SJSA1 (cell line): ENCODE results near the gene AIMP1. TPM values are rescaled to one million over a fixed set of nuclear protein-coding genes. Genes with fewer than 3 reads are reported as not detected.
A peak's percentile ranks its signal among the peaks of the same experiment; 100 is the strongest.

Experiments
- DNase-seq, 2 experiments: peaks; one replicate each; pipeline ENCODE4 v3.0.0-alpha.2; 2015 to 2020; ENCODE audit warnings: low spot score in 2 of 2, low read depth in 1 of 2
- H3K27ac ChIP-seq: fragments of 250-450 bp; sonication (Bioruptor Pico); 2 replicates; pipeline ENCODE4 v1.5.1; 2020; ENCODE audit warnings: mild to moderate bottlenecking, moderate library complexity
- H3K27me3 ChIP-seq: fragments of 250-450 bp; sonication (Bioruptor Pico); replicated peaks from 2 replicates; pipeline ENCODE4 v1.5.1; 2020; ENCODE audit warnings: mild to moderate bottlenecking, moderate library complexity
- H3K36me3 ChIP-seq: fragments of 250-450 bp; sonication (Bioruptor Pico); 2 replicates; pipeline ENCODE4 v1.5.1; 2020; ENCODE audit warnings: mild to moderate bottlenecking
- H3K4me1 ChIP-seq: fragments of 250-450 bp; sonication (Bioruptor Pico); replicated peaks from 2 replicates; pipeline ENCODE4 v1.6.1; 2021; ENCODE audit warnings: mild to moderate bottlenecking
- H3K4me3 ChIP-seq: fragments of 250-450 bp; sonication (Bioruptor Pico); 2 replicates; pipeline ENCODE4 v1.5.1; 2020; ENCODE audit warnings: mild to moderate bottlenecking
- H3K9me3 ChIP-seq: fragments of 250-450 bp; sonication (Bioruptor Pico); replicated peaks from 2 replicates; pipeline ENCODE4 v1.5.1; 2020; ENCODE audit warnings: mild to moderate bottlenecking
- total RNA-seq: library from RNA; depleted of rRNA; stranded (reverse); fragments of >200 nt; shearing (Covaris generic); gene quantifications from 2 replicates; pipeline ENCODE4 v1.2.3, GENCODE V29; 2014

Gene AIMP1
- total RNA-seq, 1 experiment from 2014 or later, result 57.0 TPM

DNA sequence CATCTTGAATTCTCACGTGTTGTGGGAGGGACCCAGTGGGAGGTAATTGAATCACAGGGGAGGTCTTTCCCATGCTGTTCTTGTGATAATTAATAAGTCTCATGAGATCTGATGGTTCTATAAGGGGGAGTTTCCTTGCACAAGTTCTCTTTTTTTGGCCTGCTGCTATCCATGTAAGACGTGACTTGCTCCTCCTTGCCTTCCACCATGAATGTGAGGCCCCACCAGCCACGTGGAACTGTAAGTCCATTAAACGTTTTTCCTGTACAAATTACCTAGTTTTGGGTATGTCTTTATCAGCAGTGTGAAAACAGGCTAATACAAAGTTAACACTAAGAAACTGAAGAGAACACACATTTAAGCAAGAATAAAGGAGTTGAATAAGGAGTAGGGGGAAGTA lies 16.4 kb upstream of the AIMP1 start:
- no peaks in the 10 kb centered on the region for H3K27me3 ChIP-seq
- H3K4me1 ChIP-seq, result no peaks in the 10 kb centered on the region
- no peak overlapping the region for H3K27ac ChIP-seq
- no peak overlapping the region for H3K4me3 ChIP-seq
- no peak for DNase-seq
- no peaks in the 10 kb centered on the region for H3K9me3 ChIP-seq
- peaks cover 2% of the 10 kb centered on the region for H3K36me3 ChIP-seq

DNA sequence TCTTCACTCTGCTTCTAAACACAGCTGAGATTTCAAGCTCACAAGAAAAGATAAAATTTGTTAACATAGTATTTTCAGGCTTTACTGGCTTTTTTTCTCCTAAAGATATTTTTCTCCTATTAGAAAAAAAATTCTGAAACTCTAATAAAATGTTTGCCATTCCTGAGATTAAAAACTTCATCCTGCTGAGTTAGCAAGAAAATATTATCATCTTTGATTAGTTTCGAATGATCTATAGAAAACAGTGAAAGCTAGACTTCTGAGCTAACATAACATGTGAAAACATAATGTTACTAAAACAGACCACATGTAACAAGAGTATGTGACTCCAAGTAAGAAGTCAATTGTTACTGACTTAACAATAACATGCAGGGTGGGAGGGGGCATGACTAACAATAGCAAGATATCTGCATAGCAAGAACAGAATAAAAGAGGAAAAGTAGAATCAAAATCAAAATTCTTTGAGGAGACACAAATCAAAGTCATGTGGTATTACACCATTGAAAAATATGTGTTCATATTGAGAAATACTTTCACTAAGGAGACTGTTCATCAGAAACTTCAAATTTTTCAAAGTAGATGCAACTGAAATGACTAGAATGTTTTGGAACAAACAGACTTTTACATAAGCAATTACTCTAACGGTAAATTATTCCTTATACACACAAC lies 14.8 kb upstream of the AIMP1 start:
- no peaks in the 10 kb centered on the region for H3K4me1 ChIP-seq
- no peak for DNase-seq
- no peaks in the 10 kb centered on the region for H3K9me3 ChIP-seq
- H3K36me3 ChIP-seq, result peaks cover 2% of the 10 kb centered on the region
- H3K27ac ChIP-seq, result no peak overlapping the region
- H3K27me3 ChIP-seq, result no peaks in the 10 kb centered on the region
- H3K4me3 ChIP-seq, result no peak overlapping the region

DNA sequence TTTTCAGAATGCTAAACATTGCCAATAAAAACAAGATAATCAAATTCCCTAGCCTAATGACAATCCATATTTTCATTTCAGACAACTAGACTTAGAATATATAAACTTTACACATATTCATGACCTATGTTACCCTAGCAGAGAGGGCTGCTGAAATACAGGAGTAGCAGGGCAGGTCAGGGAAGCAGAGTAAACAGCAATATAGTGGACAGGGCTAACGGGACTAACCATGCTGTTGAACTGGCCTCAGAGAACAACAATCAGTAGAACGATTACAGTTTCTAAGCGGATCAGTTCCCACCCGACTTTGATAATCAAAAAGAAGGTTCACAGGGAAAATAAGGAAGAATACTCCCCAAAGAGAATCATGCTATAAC lies 14.3 kb upstream of the AIMP1 start:
- H3K9me3 ChIP-seq, result no peaks in the 10 kb centered on the region
- H3K4me3 ChIP-seq, result no peak overlapping the region
- H3K4me1 ChIP-seq, result no peaks in the 10 kb centered on the region
- DNase-seq, result no peak
- no peaks in the 10 kb centered on the region for H3K27me3 ChIP-seq
- H3K27ac ChIP-seq, result no peak overlapping the region
- peaks cover 2% of the 10 kb centered on the region for H3K36me3 ChIP-seq

DNA sequence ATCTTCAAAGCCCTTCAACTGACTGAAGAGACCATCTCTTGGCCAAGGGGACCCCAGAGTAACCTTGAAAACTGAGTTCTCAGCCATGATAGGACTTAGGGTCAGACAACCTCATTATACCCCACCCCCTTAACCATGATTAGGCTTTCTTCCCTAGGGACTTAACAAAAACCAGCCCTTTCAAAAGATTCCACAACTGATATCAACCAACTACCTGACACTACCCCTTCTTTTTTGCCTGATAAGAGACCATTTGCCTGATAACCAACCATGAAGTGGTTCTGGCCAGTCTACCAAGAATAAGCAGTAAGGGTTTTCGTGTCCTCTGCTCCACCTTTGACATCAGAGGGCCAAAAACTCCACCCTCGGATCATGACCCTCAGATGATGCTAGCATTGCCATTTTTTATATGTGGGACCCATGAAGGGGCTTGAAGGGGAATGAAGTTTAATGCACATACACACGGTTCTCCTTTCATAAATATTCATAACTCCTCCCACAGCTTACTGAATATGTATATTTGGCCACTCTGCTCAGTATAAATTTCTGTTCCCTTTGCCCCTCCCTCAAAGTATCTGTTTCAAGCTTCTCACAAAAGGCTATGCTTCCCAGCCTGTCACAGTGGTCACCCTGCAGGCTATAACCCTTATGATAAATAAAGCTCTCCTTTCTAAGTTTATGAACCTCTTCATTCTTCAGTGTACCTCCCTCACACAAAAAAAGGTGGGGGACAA lies 12.6 kb upstream of the AIMP1 start:
- H3K9me3 ChIP-seq, result no peaks in the 10 kb centered on the region
- H3K4me1 ChIP-seq, result no peaks in the 10 kb centered on the region
- no peak overlapping the region for H3K27ac ChIP-seq
- H3K36me3 ChIP-seq, result peaks cover 5% of the 10 kb centered on the region
- no peak overlapping the region for H3K4me3 ChIP-seq
- H3K27me3 ChIP-seq, result no peaks in the 10 kb centered on the region
- no peak for DNase-seq

DNA sequence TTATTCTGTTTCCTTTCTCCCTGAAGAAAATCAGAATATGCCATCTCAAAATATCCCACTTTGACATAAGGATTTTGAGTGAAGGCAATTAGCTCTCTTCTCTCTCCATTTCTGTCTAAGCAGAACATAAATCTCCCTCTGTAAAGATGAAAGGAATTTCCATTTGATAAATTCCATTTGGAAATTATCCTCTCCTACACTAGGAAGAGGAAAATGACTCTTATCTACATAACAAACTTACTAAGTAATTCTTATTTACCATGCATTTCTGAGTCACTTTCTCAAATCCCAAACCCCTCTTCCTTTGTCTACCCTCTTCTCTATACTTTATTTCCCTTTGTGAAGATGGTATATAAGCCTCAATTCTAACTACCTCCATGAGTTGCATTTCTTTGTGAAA lies 11.7 kb upstream of the AIMP1 start:
- Histone ChIP-seq H3K36me3 (peaks cover 5% of the 10 kb centered on the region), H3K27me3 (no peaks in the 10 kb centered on the region), H3K9me3 (no peaks in the 10 kb centered on the region), H3K4me1 (no peaks in the 10 kb centered on the region), H3K4me3 (no peak overlapping the region), H3K27ac (no peak overlapping the region)
- DNase-seq, result no peak

DNA sequence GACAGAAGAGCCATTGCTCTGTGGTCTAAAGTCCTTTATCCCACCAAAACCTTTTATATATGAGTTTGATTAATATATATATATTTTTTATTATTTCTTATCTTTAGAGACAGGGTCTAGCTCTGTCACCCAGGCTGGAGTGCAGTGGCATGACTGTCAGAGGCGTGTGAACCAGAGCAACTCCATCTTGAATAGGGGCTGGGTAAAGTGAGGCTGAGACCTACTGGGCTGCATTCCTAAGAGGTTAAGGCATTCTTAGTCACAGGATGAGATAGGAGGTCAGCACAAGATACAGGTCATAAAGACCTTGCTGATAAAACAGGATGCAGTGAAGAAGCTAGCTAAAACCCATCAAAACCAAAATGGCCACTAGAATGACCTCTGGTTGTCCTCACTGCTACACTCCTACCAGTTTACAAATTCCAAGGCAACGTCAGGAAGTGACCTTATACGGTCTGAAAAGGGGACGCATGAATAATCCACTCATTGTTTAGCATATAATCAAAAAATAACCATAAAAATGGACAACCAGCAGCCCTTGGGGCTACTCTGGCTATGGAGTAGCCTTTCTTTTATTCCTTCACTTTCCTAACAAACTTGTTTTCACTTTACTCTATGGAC lies 10.8 kb upstream of the AIMP1 start:
- DNase-seq, result no peak
- Histone ChIP-seq H3K36me3 (peaks cover 5% of the 10 kb centered on the region), H3K27me3 (no peaks in the 10 kb centered on the region), H3K4me1 (no peaks in the 10 kb centered on the region), H3K9me3 (no peaks in the 10 kb centered on the region), H3K4me3 (no peak overlapping the region), H3K27ac (no peak overlapping the region)

DNA sequence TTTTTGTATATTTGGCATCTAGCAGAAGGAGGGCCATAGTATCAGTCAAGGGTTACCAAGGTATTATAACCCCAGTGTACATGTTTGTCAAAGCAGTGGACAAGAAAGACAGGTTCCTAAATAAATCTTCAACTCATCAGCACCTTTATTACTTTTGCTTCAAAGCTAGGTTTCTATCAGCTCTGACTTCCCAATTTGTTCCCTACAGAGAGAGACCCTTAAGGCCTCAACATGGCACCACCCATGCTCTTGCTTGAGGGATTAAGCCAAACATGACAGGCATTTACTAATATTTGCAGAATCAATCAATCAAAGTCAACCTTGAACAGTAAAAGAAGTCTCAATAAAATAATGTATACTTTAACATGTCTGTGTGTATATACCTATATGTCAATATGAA lies 9.8 kb upstream of the AIMP1 start:
- H3K9me3 ChIP-seq, result no peaks in the 10 kb centered on the region
- DNase-seq, result no peak
- peaks cover 5% of the 10 kb centered on the region for H3K36me3 ChIP-seq
- no peaks in the 10 kb centered on the region for H3K27me3 ChIP-seq
- no peak overlapping the region for H3K27ac ChIP-seq
- H3K4me3 ChIP-seq, result no peak overlapping the region
- H3K4me1 ChIP-seq, result no peaks in the 10 kb centered on the region

DNA sequence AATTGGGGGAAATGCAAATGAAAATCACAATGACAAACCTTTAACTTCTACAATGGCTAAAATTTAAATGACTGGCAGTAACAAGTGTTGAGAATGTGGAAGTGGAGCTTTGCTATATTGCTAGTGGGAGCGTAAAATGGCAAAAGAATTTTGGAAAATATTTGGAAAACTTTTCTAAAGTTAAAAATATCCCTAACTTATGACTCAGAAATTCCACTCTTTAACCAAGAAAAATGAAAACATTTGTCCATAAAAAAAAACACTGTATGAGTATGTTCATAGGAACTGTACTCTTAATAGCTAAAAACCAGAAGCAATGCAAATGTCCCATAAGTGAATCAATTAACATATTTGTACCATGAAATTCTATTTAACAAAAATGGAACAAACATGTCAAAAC lies 4.0 kb upstream of the AIMP1 start:
- H3K27ac ChIP-seq, result no peak overlapping the region

DNA sequence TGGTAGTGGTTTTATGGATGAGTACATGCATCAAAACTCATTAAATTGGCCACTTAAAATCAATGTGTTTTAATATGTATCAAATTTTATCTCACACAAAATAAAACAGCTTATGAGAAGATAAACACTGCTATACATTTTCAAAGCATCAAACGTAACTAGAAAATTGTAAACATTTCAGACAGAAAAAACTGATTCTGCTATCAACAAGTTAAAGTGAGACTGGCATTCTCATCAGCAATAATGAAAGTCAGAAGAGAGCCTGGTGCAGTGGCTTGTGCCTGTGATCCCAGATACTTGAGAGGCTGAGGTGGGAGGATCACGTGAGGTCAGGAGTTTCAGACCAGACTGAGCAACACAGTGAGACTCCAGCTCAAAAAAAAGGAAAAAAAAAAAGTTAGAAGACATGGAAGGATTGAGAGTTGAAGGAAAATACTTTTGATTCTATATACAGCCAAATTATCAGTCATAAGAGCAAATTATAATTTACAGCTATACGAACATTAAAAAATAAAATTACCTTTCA lies 3.3 kb upstream of the AIMP1 start:
- Histone ChIP-seq H3K9me3 (no peaks in the 10 kb centered on the region), H3K36me3 (peaks cover 3% of the 10 kb centered on the region; the same call in 1 of the 2 replicates), H3K4me1 (peaks cover 10% of the 10 kb centered on the region), H3K27ac (no peak overlapping the region), H3K4me3 (no peak overlapping the region), H3K27me3 (no peaks in the 10 kb centered on the region)
- DNase-seq, result no peak

More for the DNA sequence above, 4.0 kb upstream of the AIMP1 start:
- H3K4me3 ChIP-seq, result no peak overlapping the region
- H3K36me3 ChIP-seq, result peaks cover 3% of the 10 kb centered on the region; the same call in 1 of the 2 replicates
- no peaks in the 10 kb centered on the region for H3K27me3 ChIP-seq
- peaks cover 5% of the 10 kb centered on the region for H3K4me1 ChIP-seq
- no peaks in the 10 kb centered on the region for H3K9me3 ChIP-seq
- DNase-seq, result no peak

DNA sequence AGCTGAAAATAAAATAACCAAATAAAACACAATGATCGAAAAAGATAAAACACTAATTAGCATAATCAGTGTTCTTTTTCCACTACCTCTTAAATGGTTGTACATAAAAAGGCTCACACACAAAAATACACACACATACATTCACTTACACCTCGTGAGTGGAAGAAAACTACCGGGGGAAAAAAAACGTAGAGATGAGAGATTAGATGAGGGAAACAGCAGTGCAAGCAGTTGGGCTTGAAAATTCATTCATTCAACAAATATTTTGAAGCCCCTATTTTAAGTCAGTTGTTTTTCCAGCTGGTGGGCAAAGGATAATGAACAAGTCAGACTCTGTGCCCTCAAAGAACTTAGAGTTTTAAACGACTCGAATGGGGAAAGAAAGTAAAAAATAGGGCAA lies 1.4 kb upstream of the AIMP1 start:
- Histone ChIP-seq H3K4me3 (peak overlapping the region; percentile 60), H3K9me3 (no peaks in the 10 kb centered on the region), H3K4me1 (peaks cover 10% of the 10 kb centered on the region), H3K27me3 (no peaks in the 10 kb centered on the region), H3K27ac (no peak overlapping the region; the same call in 1 of the 2 replicates), H3K36me3 (no peaks in the 10 kb centered on the region; the same call in 1 of the 2 replicates)
- DNase-seq, result no peak

DNA sequence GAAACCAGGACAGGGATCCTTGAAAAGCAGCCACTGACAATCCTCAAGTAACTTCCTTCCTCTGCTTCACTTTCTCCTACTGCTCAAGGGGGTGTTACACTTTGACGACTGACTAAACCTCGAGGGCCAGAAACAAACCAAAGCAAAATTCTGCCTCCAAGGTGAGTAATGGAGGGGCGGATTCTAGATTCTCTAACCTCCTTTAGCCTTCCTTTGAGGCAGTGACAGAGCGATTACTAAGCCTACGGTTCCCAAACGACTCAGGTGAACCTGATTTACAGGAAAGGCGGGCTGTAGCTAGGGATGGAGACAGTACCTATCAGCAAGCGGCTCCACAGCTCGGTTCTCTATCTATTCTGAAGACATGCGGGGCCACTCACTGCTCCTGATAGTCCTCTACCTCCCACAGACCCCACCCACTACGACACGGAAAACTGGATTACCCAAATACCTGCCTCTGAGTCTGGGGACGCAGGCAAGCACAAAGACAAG lies 828 bp upstream of the AIMP1 start:
- no peak for DNase-seq

DNA sequence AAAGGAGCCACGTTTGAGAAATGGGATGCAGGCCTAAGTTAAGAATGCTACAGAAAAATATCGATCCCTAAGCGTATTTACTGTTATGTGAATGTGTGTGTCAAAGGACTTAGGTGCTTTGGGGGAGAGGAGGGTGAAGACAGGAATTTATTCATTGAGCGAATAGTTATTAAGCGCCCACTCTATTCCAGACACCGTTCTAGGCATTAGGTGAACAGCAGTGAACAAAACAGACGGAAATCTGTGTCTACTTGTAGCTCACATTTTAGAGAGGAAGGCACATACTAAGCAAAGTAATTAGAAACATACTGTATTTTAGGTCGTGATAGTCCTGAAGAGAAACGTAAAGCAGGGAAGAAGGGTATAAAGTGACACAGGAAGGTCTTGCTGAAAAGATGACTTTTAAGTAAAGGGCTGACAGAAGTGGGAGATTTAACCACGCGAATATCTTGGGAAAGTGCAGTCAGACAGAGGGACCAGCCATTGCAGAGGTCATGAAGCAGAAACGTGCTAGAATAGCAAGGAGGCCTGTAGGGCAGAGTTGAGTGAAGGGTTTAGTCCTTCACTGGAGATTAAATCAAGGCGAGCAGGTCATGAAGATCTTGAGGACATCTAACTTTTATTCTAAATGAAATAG lies 541 bp downstream of the AIMP1 start:
- no peaks in the 10 kb centered on the region for H3K27me3 ChIP-seq
- H3K9me3 ChIP-seq, result no peaks in the 10 kb centered on the region
- H3K4me1 ChIP-seq, result peaks cover 10% of the 10 kb centered on the region
- H3K36me3 ChIP-seq, result no peaks in the 10 kb centered on the region; the same call in 1 of the 2 replicates
- H3K27ac ChIP-seq, result peak overlapping the region; percentile 98
- no peak for DNase-seq
- H3K4me3 ChIP-seq, result peak overlapping the region; percentile 60

More for the DNA sequence above, 828 bp upstream of the AIMP1 start:
- Histone ChIP-seq H3K36me3 (no peaks in the 10 kb centered on the region; the same call in 1 of the 2 replicates), H3K9me3 (no peaks in the 10 kb centered on the region), H3K27me3 (no peaks in the 10 kb centered on the region), H3K27ac (peak overlapping the region; percentile 98), H3K4me1 (peaks cover 10% of the 10 kb centered on the region), H3K4me3 (peak overlapping the region; percentile 60)

DNA sequence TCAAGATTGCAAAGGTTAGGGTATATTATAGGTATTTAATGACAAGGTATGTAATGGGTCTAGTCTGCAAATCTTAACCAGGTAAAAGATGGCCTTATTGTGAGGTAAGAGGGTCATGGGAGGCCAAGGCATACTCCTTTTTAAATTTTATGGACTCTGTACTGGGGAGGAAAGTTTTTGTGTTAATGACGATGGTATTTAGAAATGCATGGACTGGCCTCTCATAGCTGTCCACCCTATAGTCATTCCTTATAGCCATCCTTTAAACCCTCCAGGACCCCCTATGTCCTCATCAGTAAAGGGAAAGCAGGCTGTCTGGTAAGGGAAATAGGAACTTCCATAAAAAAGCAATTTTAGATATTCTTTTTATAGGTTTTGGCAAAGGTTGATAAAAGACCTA lies 1.5 kb downstream of the AIMP1 start:
- Histone ChIP-seq H3K4me1 (peaks cover 10% of the 10 kb centered on the region), H3K27me3 (no peaks in the 10 kb centered on the region), H3K9me3 (no peaks in the 10 kb centered on the region), H3K27ac (no peak overlapping the region), H3K36me3 (no peaks in the 10 kb centered on the region; the same call in 1 of the 2 replicates), H3K4me3 (no peak overlapping the region; the same call in 1 of the 2 replicates)
- DNase-seq, result no peak
